Endodermal cell (in vitro differentiated cells): ENCODE measurements around the gene RNF150. TPM values are rescaled to one million over a fixed set of nuclear protein-coding genes. Genes with fewer than 3 reads are reported as not detected.

ENCODE experiments used
- DNase-seq: peaks from one replicate; pipeline ENCODE4 v3.0.0-alpha.2; 2017
- H3K27ac ChIP-seq: 2 replicates; pipeline ENCODE4 v1.5.1; 2013; ENCODE audit warnings: mild to moderate bottlenecking, low read depth, low read length, moderate library complexity
- H3K27me3 ChIP-seq: 2 replicates; pipeline ENCODE4 v1.6.1; 2013; ENCODE audit warnings: mild to moderate bottlenecking, low read length, moderate library complexity; ENCODE audit not compliant: insufficient read depth, control insufficient read depth, poor library complexity, severe bottlenecking
- H3K36me3 ChIP-seq: 2 replicates; pipeline ENCODE4 v1.7.0; 2013; ENCODE audit warnings: mild to moderate bottlenecking, low read length, moderate library complexity; ENCODE audit not compliant: control insufficient read depth, insufficient read depth
- H3K4me1 ChIP-seq: one replicate; pipeline ENCODE4 v1.7.0; 2013; ENCODE audit warnings: low read length; ENCODE audit not compliant: control insufficient read depth, insufficient read depth
- H3K4me3 ChIP-seq: 2 replicates; pipeline ENCODE4 v1.5.1; 2013; ENCODE audit warnings: mild to moderate bottlenecking, low read length, moderate library complexity
- H3K9ac ChIP-seq: 2 replicates; pipeline ENCODE4 v1.6.1; 2013; ENCODE audit warnings: mild to moderate bottlenecking, low read length, moderate library complexity; ENCODE audit not compliant: poor library complexity, severe bottlenecking; ENCODE audit errors: extremely low read depth
- H3K9me3 ChIP-seq: 2 replicates; pipeline ENCODE4 v1.6.1; 2013; ENCODE audit warnings: mild to moderate bottlenecking, low read length, moderate library complexity; ENCODE audit not compliant: control insufficient read depth
- H3K27ac Mint-ChIP-seq: 2 replicates; pipeline ENCODE4 v1.8.0; 2020; ENCODE audit warnings: mixed read lengths
- H3K27me3 Mint-ChIP-seq: 2 replicates; pipeline ENCODE4 v1.8.0; 2021; ENCODE audit warnings: mild to moderate bottlenecking, mixed read lengths; ENCODE audit not compliant: insufficient read depth
- H3K36me3 Mint-ChIP-seq: 2 replicates; pipeline ENCODE4 v1.8.0; 2020; ENCODE audit warnings: low read depth, mixed read lengths
- H3K4me1 Mint-ChIP-seq: 2 replicates; pipeline ENCODE4 v1.8.0; 2020; ENCODE audit warnings: mixed read lengths
- H3K4me3 Mint-ChIP-seq: 2 replicates; pipeline ENCODE4 v1.8.0; 2020; ENCODE audit warnings: mild to moderate bottlenecking, moderate library complexity, mixed read lengths
- H3K9me3 Mint-ChIP-seq: 2 replicates; pipeline ENCODE4 v1.8.0; 2020; ENCODE audit warnings: mild to moderate bottlenecking, mixed read lengths
- CTCF ChIP-seq: fragments of 200-600 bp; sonication (generic); conservative IDR thresholded peaks from 2 replicates; pipeline ENCODE4 v1.5.0; 2021; ENCODE audit warnings: antibody characterized with exemption, mild to moderate bottlenecking
- WGBS, 2 experiments: methylation state at CpG; one replicate each; pipeline versions ENCODE4 v1.1.5 to v1.1.7; 2013; ENCODE audit warnings: missing lambda C conversion rate in 2 of 2, mixed read lengths in 1 of 2; ENCODE audit not compliant: insufficient coverage in 1 of 2, insufficient read length in 1 of 2; 5-methylcytosine and 5-hydroxymethylcytosine counted together
- total RNA-seq, 2 donors: library from RNA; stranded (reverse); fragmentation: NEBNext Ultra II Directional in 1 of 2; extraction: Animal tissue kit (Norgen Biotek cat#: 25700) in 1 of 2; gene quantifications; 2 replicates in 1 of 2; 3 replicates in 1 of 2; pipeline ENCODE4 v1.2.1, GENCODE V29; 2021

RNF150 gene
- total RNA-seq, 2 donors from 2014 or later, result 8.2 to 10.4 TPM

DNA sequence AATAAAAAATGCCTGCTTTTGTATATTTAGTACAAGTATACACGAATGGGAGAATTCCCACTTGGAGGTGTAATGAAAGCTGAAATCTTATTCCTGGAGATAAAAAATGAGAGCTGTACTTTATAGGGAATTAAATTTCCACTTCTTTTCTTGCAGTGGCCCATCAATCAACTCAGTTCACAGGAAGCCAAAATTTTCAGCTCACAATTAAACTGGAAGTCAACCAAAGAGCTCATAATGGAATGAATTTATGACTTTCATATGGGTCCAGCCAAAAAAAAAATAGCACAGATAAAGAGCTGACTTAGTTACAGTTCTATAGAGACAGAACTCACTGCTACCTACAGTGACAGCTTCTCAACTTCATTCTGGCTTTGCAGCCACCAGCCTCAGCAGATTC lies 261.9 kb downstream of the RNF150 start:
- 100% methylated on average over 1 of the region's 1 CpG for WGBS, 2 experiments
- H3K27me3 Mint-ChIP-seq, result peaks cover 5% of the 10 kb centered on the region
- no peaks in the 10 kb centered on the region for H3K9me3 Mint-ChIP-seq
- Histone ChIP-seq H3K36me3 (no peaks in the 10 kb centered on the region), H3K27me3 (peaks cover 9% of the 10 kb centered on the region), H3K4me3 (no peak overlapping the region), H3K4me1 (peaks cover 7% of the 10 kb centered on the region), H3K9me3 (no peaks in the 10 kb centered on the region), H3K27ac (no peak overlapping the region), H3K9ac (no peak overlapping the region)
- no peak overlapping the region for H3K4me3 Mint-ChIP-seq
- peaks cover 39% of the 10 kb centered on the region for H3K4me1 Mint-ChIP-seq
- DNase-seq, result no peak
- no peak overlapping the region for H3K27ac Mint-ChIP-seq
- TF ChIP-seq CTCF, result no peak
- no peaks in the 10 kb centered on the region for H3K36me3 Mint-ChIP-seq

- Mint-ChIP-seq H3K27me3 (peaks cover 5% of the 10 kb centered on the region), H3K9me3 (no peaks in the 10 kb centered on the region), H3K4me1 (peaks cover 42% of the 10 kb centered on the region), H3K4me3 (no peak overlapping the region), H3K27ac (no peak overlapping the region), H3K36me3 (no peaks in the 10 kb centered on the region)
- Histone ChIP-seq H3K27ac (no peak overlapping the region), H3K9ac (no peak overlapping the region), H3K4me3 (no peak overlapping the region), H3K4me1 (peaks cover 11% of the 10 kb centered on the region), H3K27me3 (peaks cover 9% of the 10 kb centered on the region), H3K36me3 (no peaks in the 10 kb centered on the region), H3K9me3 (no peaks in the 10 kb centered on the region)
- WGBS, 2 experiments, result 79 to 90% methylated on average over 2 to 4 of the region's 5 CpGs
- TF ChIP-seq CTCF, result no peak
- DNase-seq, result no peak
Observed at GRCh38 chr4:140870427-140870826, 262.8 kb downstream of the RNF150 start.

- Histone ChIP-seq H3K9ac (no peak overlapping the region), H3K4me3 (no peak overlapping the region), H3K27me3 (peaks cover 9% of the 10 kb centered on the region), H3K36me3 (no peaks in the 10 kb centered on the region), H3K27ac (no peak overlapping the region), H3K4me1 (peaks cover 11% of the 10 kb centered on the region), H3K9me3 (no peaks in the 10 kb centered on the region)
- WGBS, 2 experiments, result 100% methylated on average over 1 of the region's 1 CpG
- Mint-ChIP-seq H3K4me1 (peaks cover 42% of the 10 kb centered on the region), H3K9me3 (no peaks in the 10 kb centered on the region), H3K36me3 (no peaks in the 10 kb centered on the region), H3K27ac (no peak overlapping the region), H3K4me3 (no peak overlapping the region), H3K27me3 (peaks cover 5% of the 10 kb centered on the region)
- DNase-seq, result no peak
- no peak for TF ChIP-seq CTCF
Observed at GRCh38 chr4:140869446-140869845, 263.8 kb downstream of the RNF150 start.
